ENCODE data around the gene CALML5. TPM values are rescaled to one million over a fixed set of nuclear protein-coding genes. Genes with fewer than 3 reads are reported as not detected.

CALML5 gene
- total and polyA plus RNA-seq, 9 of the 15 experiments (the other 6 are each of a cell fraction or from before 2014, with no cell fraction given): not detected

GRCh38 chr10:5504146-5505072 lies 5.0 kb upstream of the CALML5 start:
- H3K36me3 ChIP-seq (ENCODE audit: control insufficient read depth, insufficient read depth, low read length): no peaks in the 10 kb centered on the region
- 45% methylated on average over 18 of the region's 18 CpGs for WGBS (ENCODE audit: insufficient coverage, low coverage, missing lambda C conversion rate)
- H3K9ac ChIP-seq (ENCODE audit: insufficient read depth in 1 of 2, low read depth in 2 of 2, low read length in 2 of 2): no peak overlapping the region
- no TSS peak for BruUV-seq (replicated peaks)
- intact Hi-C loops (cut with micrococcal nuclease) (no loop called here), in situ Hi-C loops (cut with MboI) (no loop called here)
- H3K4me1 ChIP-seq (replicated peaks in 1 of 2; ENCODE audit: control insufficient read depth in 2 of 2, insufficient read depth in 2 of 2, low read length in 2 of 2): peaks cover 0 to 33% of the 10 kb centered on the region in 2 experiments; a peak in 1 of 5 replicates
- no peaks in the 10 kb centered on the region for H3K79me2 ChIP-seq (ENCODE audit: control insufficient read depth, insufficient read depth, low read length)
- peaks cover 0 to 23% of the 10 kb centered on the region in 2 experiments; a peak in 3 of 5 replicates for H3K27me3 ChIP-seq (ENCODE audit: control insufficient read depth in 2 of 2, insufficient read depth in 2 of 2, low read length in 2 of 2)
- H3K27ac ChIP-seq (ENCODE audit: extremely low read depth, low read depth, low read length): no peak overlapping the region
- H4K20me1 ChIP-seq (replicated peaks; ENCODE audit: control insufficient read depth, insufficient read depth, low read length): no peaks in the 10 kb centered on the region; the same call in 1 of the 2 replicates
- POLR2A ChIA-PET: interaction anchor here (0.9 to 1.4 kb wide), 4 partner anchors 9 to 85 kb away, joined by 3 to 5 read pairs (median 3); no protein-coding TSS in a partner anchor
- TF ChIP-seq CTCF (IDR thresholded peaks at IDR 0.05 in 2 of 3, conservative IDR thresholded peaks at IDR 0.05 in 1 of 3; ENCODE audit: insufficient read depth in 2 of 3, low read depth in 1 of 3, low read length in 3 of 3): 0 out of 6 replicates have a peak, but pooled peaks of 1 of the 3 experiments have one; percentile 4
- no peak for TF ChIP-seq PREB (CRISPR knock-in tag; IDR thresholded peaks at IDR 0.05)
- DNase-seq (ENCODE audit: extremely low read depth in 1 of 4, low spot score in 3 of 4): no peak
- no peak overlapping the region for H3K4me2 ChIP-seq (ENCODE audit: insufficient read depth, low read length)
- CTCF ChIA-PET (ENCODE audit: low intra/inter-chr PET ratio): no interaction called here
- FAIRE-seq: no peak
- no peaks in the 10 kb centered on the region for H3K9me1 ChIP-seq (ENCODE audit: control insufficient read depth, insufficient read depth, low read length)
- no peak overlapping the region for H2AFZ ChIP-seq (ENCODE audit: low read depth, low read length)
- no peak overlapping the region for H3K4me3 ChIP-seq
- ATAC-seq: no peak
- no peaks in the 10 kb centered on the region for H3K9me3 ChIP-seq (replicated peaks; ENCODE audit: control insufficient read depth, insufficient read depth, low read depth, low read length)
